ENCODE data around the gene CLCA1. TPM values are rescaled to one million over a fixed set of nuclear protein-coding genes. Genes with fewer than 3 reads are reported as not detected.

Gene CLCA1
- total and polyA plus RNA-seq, 10 of the 15 experiments (the other 5 are each of a cell fraction or from before 2014, with no cell fraction given): 0.13 TPM; not detected in 9

GRCh38 chr1:86522240-86522639 is 53.5 kb downstream of the CLCA1 start (continued):
- no peak for TF ChIP-seq GABPA (IDR thresholded peaks at IDR 0.05; ENCODE audit: low read depth)

- WGBS (ENCODE audit: insufficient coverage, insufficient replicate concordance, low lambda C conversion rate, missing lambda C conversion rate): 62% methylated on average over 32 of the region's 32 CpGs
- Histone ChIP-seq H2AFZ (ENCODE audit: control insufficient read depth, low read depth, low read length) (no peak overlapping the region), H4K20me1 (ENCODE audit: control insufficient read depth, insufficient read depth) (no peaks in the 10 kb centered on the region), H3K27ac (ENCODE audit: control insufficient read depth, insufficient read depth) (no peak overlapping the region), H3K4me3 (no peak overlapping the region), H3K4me1 (ENCODE audit: control insufficient read depth, insufficient read depth, low read length) (no peaks in the 10 kb centered on the region), H3K9ac (ENCODE audit: control insufficient read depth, insufficient read depth, low read length) (no peak overlapping the region), H3K27me3 (replicated peaks in 1 of 2; ENCODE audit: control insufficient read depth in 2 of 2, insufficient read depth in 2 of 2, low read length in 1 of 2) (no peaks in the 10 kb centered on the region), H3K79me2 (ENCODE audit: control insufficient read depth, insufficient read depth, low read length) (no peaks in the 10 kb centered on the region), H3K36me3 (ENCODE audit: control insufficient read depth in 2 of 2, insufficient read depth in 2 of 2, low read length in 1 of 2) (no peaks in the 10 kb centered on the region), H3K9me3 (replicated peaks; ENCODE audit: control insufficient read depth, insufficient read depth, low read length) (no peaks in the 10 kb centered on the region), H3K4me2 (ENCODE audit: control insufficient read depth, insufficient read depth) (no peak overlapping the region)
- DNase-seq (ENCODE audit: low read depth, low spot score) (no peak), FAIRE-seq (no peak), ATAC-seq (no peak)
- ChIA-PET RAD21 (ENCODE audit: unreplicated experiment) (no interaction called here), POLR2A (no interaction called here), CTCF (no interaction called here), SMC1A (ENCODE audit: uncharacterized antibody, unreplicated experiment) (no interaction called here)
- BruUV-seq (replicated peaks): no TSS peak
- intact Hi-C loops (cut with micrococcal nuclease; ENCODE audit: unreplicated experiment) (no loop called here), in situ Hi-C loops (cut with MboI) (loop anchor here (25.0 kb wide), 1 partner anchor 563 kb away; no protein-coding TSS in a partner anchor)
- TF ChIP-seq POLR2AphosphoS5 (IDR thresholded peaks at IDR 0.05; ENCODE audit: low read length) (no peak), SRF (IDR thresholded peaks at IDR 0.05; ENCODE audit: low read depth in 2 of 2, low read length in 2 of 2) (no peak), IRF3 (IDR thresholded peaks at IDR 0.05) (no peak), ZBTB4 (CRISPR knock-in tag; IDR thresholded peaks at IDR 0.05) (no peak), GABPA (IDR thresholded peaks at IDR 0.05; ENCODE audit: low read depth) (no peak), CHD2 (IDR thresholded peaks at IDR 0.05; ENCODE audit: borderline replicate concordance, low read depth, low read length) (no peak), KLF5 (IDR thresholded peaks at IDR 0.05; ENCODE audit: partially characterized antibody) (no peak), CEBPZ (IDR thresholded peaks at IDR 0.05; ENCODE audit: low read depth, low read length) (no peak), RELA (IDR thresholded peaks at IDR 0.05; ENCODE audit: borderline replicate concordance, partially characterized antibody) (no peak), SMAD1 (IDR thresholded peaks at IDR 0.05; ENCODE audit: low read depth, partially characterized antibody) (no peak), NFXL1 (IDR thresholded peaks at IDR 0.05; ENCODE audit: borderline replicate concordance) (no peak)
- TF ChIP-seq, protein P1, sequence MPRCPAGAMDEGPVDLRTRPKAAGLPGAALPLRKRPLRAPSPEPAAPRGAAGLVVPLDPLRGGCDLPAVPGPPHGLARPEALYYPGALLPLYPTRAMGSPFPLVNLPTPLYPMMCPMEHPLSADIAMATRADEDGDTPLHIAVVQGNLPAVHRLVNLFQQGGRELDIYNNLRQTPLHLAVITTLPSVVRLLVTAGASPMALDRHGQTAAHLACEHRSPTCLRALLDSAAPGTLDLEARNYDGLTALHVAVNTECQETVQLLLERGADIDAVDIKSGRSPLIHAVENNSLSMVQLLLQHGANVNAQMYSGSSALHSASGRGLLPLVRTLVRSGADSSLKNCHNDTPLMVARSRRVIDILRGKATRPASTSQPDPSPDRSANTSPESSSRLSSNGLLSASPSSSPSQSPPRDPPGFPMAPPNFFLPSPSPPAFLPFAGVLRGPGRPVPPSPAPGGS (IDR thresholded peaks at IDR 0.05; ENCODE audit: borderline replicate concordance, insufficient read depth, low read depth, low read length, poor library complexity, severe bottlenecking): no peak
Observed at GRCh38 chr1:86523670-86524354, 55.1 kb downstream of the CLCA1 start.

All from GM12878 (cell line).